K562 (cell line): Measurements from ENCODE around the gene MAP3K4. TPM values are rescaled to one million over a fixed set of nuclear protein-coding genes. Genes with fewer than 3 reads are reported as not detected.

ENCODE experiments used
- BRF1 ChIP-seq: IDR thresholded peaks from 3 replicates; pipeline ENCODE4 v1.6.1; 2011; ENCODE audit warnings: borderline replicate concordance, mild to moderate bottlenecking; ENCODE audit not compliant: insufficient read length; ENCODE audit errors: extremely low read depth
- CEBPB ChIP-seq: fragments of 450-650 bp; IDR thresholded peaks from 2 replicates; pipeline ENCODE4 v1.6.1; 2016; ENCODE audit warnings: missing genetic modification characterization, missing compliant biosample characterization
- COPS2 ChIP-seq: fragments of 450-650 bp; conservative IDR thresholded peaks from 2 replicates; pipeline ENCODE4 v1.6.1; 2016; ENCODE audit warnings: mild to moderate bottlenecking, moderate library complexity
- CREB1 ChIP-seq, 2 experiments: sonication (generic) in 1 of 2; formaldehyde crosslinking in 1 of 2; IDR thresholded peaks; 2 replicates each; pipeline versions ENCODE4 v1.6.1 to v1.8.0; 2012 to 2022; ENCODE audit warnings: inconsistent platforms in 1 of 2, mild to moderate bottlenecking in 1 of 2, missing genetic modification reagents in 1 of 2, moderate library complexity in 1 of 2
- HOXB6 ChIP-seq: fragments of 250-450 bp; sonication (Bioruptor Pico); IDR thresholded peaks from 2 replicates; pipeline ENCODE4 v1.5.1; 2022; ENCODE audit warnings: mild to moderate bottlenecking, borderline replicate concordance
- JUND ChIP-seq, 2 experiments: IDR thresholded peaks; 2 replicates in 1 of 2; 3 replicates in 1 of 2; pipeline ENCODE4 v1.6.1; 2011; ENCODE audit warnings: borderline replicate concordance in 2 of 2, low read depth in 2 of 2, low read length in 2 of 2, improper control_type of control experiment in 1 of 2, missing biosample characterization in 1 of 2, missing genetic modification characterization in 1 of 2, missing genetic modification reagents in 1 of 2
- LEF1 ChIP-seq: fragments of 450-650 bp; IDR thresholded peaks from 2 replicates; pipeline ENCODE4 v1.6.1; 2016; ENCODE audit warnings: mild to moderate bottlenecking
- MTF1 ChIP-seq: fragments of 250-450 bp; sonication (Bioruptor Pico); IDR thresholded peaks from 2 replicates; pipeline ENCODE4 v1.9.0; 2021; ENCODE audit warnings: moderate library complexity, mild to moderate bottlenecking, inconsistent platforms, borderline replicate concordance
- PHF8 ChIP-seq: fragments of 200-600 bp; sonication (generic); IDR thresholded peaks from 2 replicates; pipeline ENCODE4 v1.6.1; 2012; ENCODE audit warnings: mixed run types, mild to moderate bottlenecking, inconsistent platforms, low read length, moderate library complexity, borderline replicate concordance
- RAD21 ChIP-seq, 2 experiments: fragments of 250-450 bp in 1 of 2; fragments of 450-650 bp in 1 of 2; sonication (Bioruptor Pico) in 1 of 2; formaldehyde crosslinking in 1 of 2; IDR thresholded peaks in 1 of 2; conservative IDR thresholded peaks in 1 of 2; 2 replicates each; pipeline versions ENCODE4 v1.4.0 to v1.8.0; 2020 to 2022; ENCODE audit warnings: mild to moderate bottlenecking in 2 of 2, moderate library complexity in 1 of 2
- RFX7 ChIP-seq: fragments of 250-450 bp; sonication (Bioruptor Pico); IDR thresholded peaks from 2 replicates; pipeline ENCODE4 v1.5.1; 2021; ENCODE audit warnings: mild to moderate bottlenecking
- SRSF3 ChIP-seq: fragments of 200-400 bp; formaldehyde crosslinking; IDR thresholded peaks from 2 replicates; pipeline ENCODE4 v1.6.1; 2016; ENCODE audit warnings: mild to moderate bottlenecking, low read length, moderate library complexity; ENCODE audit not compliant: insufficient read depth
- ZNF3 ChIP-seq: fragments of 250-450 bp; sonication (Bioruptor Pico); IDR thresholded peaks from 2 replicates; pipeline ENCODE4 v1.5.0; 2021; ENCODE audit warnings: mild to moderate bottlenecking, moderate library complexity
- polyA plus RNA-seq, 8 experiments: library from polyadenylated mRNA; depleted of rRNA in 4 of 8; stranded (reverse) in 5 of 8; unstranded in 3 of 8; fragments of >200 nt; fragmentation: Nextera tagmentation in 2 of 8; fragmentation: Illumina TruSeq in 1 of 8; extraction: Ambion mirVana in 2 of 8; extraction: Trizol in 1 of 8; gene quantifications; 2 replicates each; pipeline versions ENCODE4 v1.2.1 to v1.2.3, GENCODE V29; 2011 to 2014; ENCODE audit warnings: inconsistent platforms in 1 of 8, missing spikeins in 1 of 8
- total RNA-seq, 7 experiments: library from RNA; depleted of rRNA in 6 of 7; stranded (reverse); fragments of >200 nt in 6 of 7; fragmentation: Illumina TruSeq in 2 of 7; extraction: Trizol in 2 of 7; gene quantifications; 2 replicates each; pipeline versions ENCODE4 v1.2.1 to v1.2.3, GENCODE V29; 2011 to 2021; ENCODE audit warnings: low replicate concordance in 1 of 7
- TF ChIP-seq, protein P1 (sequence below): sonication (generic); formaldehyde crosslinking; IDR thresholded peaks from 2 replicates; pipeline ENCODE4 v1.8.0; 2023; ENCODE audit warnings: missing genetic modification reagents, mild to moderate bottlenecking, borderline replicate concordance
- TF ChIP-seq, protein P2 (sequence below): sonication (generic); formaldehyde crosslinking; IDR thresholded peaks from 2 replicates; pipeline ENCODE4 v1.8.1; 2023; ENCODE audit warnings: mild to moderate bottlenecking, missing genetic modification reagents
- TF ChIP-seq, protein P3 (sequence below): fragments of 450-650 bp; IDR thresholded peaks from 2 replicates; pipeline ENCODE4 v1.6.1; 2016; ENCODE audit warnings: borderline replicate concordance

The MAP3K4 gene
- total and polyA plus RNA-seq, 9 of the 15 experiments (the other 6 are each of a cell fraction or from before 2014, with no cell fraction given) = 21.0 to 77.2 (median 48.9) TPM

DNA sequence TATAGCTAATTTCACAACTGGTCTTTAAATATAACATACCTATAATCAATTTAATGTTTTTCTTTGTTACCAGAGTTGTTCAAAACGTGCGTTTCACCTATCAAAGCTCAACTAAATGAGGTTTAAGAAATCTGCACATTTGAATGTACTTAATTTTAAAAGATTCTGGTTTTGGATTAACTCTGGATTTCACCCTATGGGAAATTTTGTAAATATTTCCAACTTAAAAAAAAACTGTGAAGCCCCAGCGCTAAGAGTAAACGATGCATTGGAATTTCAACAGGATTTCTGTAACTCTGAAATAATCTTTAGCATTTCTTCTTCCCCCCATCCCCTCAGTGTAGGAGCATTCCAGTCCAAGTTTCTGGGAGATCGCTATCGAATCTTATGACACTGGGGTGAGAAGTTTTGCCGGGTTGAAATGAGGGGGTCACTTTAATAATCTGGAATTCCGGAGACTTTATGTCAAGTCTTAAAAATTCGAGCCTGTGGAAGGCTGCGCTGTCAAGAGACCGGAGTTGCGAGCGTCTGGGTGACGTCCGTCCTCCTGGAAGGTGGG, 643 bp upstream of the MAP3K4 start (continued):
- TF ChIP-seq, protein P1, sequence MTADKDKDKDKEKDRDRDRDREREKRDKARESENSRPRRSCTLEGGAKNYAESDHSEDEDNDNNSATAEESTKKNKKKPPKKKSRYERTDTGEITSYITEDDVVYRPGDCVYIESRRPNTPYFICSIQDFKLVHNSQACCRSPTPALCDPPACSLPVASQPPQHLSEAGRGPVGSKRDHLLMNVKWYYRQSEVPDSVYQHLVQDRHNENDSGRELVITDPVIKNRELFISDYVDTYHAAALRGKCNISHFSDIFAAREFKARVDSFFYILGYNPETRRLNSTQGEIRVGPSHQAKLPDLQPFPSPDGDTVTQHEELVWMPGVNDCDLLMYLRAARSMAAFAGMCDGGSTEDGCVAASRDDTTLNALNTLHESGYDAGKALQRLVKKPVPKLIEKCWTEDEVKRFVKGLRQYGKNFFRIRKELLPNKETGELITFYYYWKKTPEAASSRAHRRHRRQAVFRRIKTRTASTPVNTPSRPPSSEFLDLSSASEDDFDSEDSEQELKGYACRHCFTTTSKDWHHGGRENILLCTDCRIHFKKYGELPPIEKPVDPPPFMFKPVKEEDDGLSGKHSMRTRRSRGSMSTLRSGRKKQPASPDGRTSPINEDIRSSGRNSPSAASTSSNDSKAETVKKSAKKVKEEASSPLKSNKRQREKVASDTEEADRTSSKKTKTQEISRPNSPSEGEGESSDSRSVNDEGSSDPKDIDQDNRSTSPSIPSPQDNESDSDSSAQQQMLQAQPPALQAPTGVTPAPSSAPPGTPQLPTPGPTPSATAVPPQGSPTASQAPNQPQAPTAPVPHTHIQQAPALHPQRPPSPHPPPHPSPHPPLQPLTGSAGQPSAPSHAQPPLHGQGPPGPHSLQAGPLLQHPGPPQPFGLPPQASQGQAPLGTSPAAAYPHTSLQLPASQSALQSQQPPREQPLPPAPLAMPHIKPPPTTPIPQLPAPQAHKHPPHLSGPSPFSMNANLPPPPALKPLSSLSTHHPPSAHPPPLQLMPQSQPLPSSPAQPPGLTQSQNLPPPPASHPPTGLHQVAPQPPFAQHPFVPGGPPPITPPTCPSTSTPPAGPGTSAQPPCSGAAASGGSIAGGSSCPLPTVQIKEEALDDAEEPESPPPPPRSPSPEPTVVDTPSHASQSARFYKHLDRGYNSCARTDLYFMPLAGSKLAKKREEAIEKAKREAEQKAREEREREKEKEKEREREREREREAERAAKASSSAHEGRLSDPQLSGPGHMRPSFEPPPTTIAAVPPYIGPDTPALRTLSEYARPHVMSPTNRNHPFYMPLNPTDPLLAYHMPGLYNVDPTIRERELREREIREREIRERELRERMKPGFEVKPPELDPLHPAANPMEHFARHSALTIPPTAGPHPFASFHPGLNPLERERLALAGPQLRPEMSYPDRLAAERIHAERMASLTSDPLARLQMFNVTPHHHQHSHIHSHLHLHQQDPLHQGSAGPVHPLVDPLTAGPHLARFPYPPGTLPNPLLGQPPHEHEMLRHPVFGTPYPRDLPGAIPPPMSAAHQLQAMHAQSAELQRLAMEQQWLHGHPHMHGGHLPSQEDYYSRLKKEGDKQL (CRISPR knock-in tag) = no peak
- TF ChIP-seq SRSF3 (no peak), PHF8 (no peak), ZNF3 (no peak), CEBPB (tag) (no peak), COPS2 (no peak), MTF1 (CRISPR knock-in tag) (no peak), LEF1 (0 out of 2 replicates have a peak, but pooled peaks have one; percentile 28), JUND (IDR thresholded peaks at IDR 0.05; ENCODE audit: borderline replicate concordance, low read depth, low read length) (no peak), JUND (tag; IDR thresholded peaks at IDR 0.05; ENCODE audit: borderline replicate concordance, low read depth, low read length) (no peak), RAD21 (CRISPR knock-in tag; conservative IDR thresholded peaks at IDR 0.05 in 1 of 2, IDR thresholded peaks at IDR 0.05 in 1 of 2) (peak in 1 of 2 experiments; percentile 5; a peak in 1 of 4 replicates), CREB1 (IDR thresholded peaks at IDR 0.05) (no peak), CREB1 (CRISPR knock-in tag; IDR thresholded peaks at IDR 0.05) (no peak), RFX7 (CRISPR knock-in tag) (no peak), BRF1 (no peak), HOXB6 (no peak)
- TF ChIP-seq, protein P2, sequence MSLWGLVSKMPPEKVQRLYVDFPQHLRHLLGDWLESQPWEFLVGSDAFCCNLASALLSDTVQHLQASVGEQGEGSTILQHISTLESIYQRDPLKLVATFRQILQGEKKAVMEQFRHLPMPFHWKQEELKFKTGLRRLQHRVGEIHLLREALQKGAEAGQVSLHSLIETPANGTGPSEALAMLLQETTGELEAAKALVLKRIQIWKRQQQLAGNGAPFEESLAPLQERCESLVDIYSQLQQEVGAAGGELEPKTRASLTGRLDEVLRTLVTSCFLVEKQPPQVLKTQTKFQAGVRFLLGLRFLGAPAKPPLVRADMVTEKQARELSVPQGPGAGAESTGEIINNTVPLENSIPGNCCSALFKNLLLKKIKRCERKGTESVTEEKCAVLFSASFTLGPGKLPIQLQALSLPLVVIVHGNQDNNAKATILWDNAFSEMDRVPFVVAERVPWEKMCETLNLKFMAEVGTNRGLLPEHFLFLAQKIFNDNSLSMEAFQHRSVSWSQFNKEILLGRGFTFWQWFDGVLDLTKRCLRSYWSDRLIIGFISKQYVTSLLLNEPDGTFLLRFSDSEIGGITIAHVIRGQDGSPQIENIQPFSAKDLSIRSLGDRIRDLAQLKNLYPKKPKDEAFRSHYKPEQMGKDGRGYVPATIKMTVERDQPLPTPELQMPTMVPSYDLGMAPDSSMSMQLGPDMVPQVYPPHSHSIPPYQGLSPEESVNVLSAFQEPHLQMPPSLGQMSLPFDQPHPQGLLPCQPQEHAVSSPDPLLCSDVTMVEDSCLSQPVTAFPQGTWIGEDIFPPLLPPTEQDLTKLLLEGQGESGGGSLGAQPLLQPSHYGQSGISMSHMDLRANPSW = no peak
- TF ChIP-seq, protein P3, sequence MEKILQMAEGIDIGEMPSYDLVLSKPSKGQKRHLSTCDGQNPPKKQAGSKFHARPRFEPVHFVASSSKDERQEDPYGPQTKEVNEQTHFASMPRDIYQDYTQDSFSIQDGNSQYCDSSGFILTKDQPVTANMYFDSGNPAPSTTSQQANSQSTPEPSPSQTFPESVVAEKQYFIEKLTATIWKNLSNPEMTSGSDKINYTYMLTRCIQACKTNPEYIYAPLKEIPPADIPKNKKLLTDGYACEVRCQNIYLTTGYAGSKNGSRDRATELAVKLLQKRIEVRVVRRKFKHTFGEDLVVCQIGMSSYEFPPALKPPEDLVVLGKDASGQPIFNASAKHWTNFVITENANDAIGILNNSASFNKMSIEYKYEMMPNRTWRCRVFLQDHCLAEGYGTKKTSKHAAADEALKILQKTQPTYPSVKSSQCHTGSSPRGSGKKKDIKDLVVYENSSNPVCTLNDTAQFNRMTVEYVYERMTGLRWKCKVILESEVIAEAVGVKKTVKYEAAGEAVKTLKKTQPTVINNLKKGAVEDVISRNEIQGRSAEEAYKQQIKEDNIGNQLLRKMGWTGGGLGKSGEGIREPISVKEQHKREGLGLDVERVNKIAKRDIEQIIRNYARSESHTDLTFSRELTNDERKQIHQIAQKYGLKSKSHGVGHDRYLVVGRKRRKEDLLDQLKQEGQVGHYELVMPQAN = no peak
